Stimulated activated CD8-positive, alpha-beta memory T cell treated with anti-CD3 and anti-CD28 coated beads, Interleukin-15, amount 100 ng/mL, for 48 hours (primary cell): ENCODE data around the gene ZNF77.
"Not testable (repeated sequence)": the region's sequence is repeated elsewhere in the genome, so short reads cannot be mapped to it uniquely, and the experiment has no call there.

Source experiments
- DNase-seq, 2 donors: peaks; one replicate each; pipeline ENCODE4 v3.0.0-alpha.2; 2020; ENCODE audit warnings: low read depth in 2 of 2

ZNF77 gene

DNA sequence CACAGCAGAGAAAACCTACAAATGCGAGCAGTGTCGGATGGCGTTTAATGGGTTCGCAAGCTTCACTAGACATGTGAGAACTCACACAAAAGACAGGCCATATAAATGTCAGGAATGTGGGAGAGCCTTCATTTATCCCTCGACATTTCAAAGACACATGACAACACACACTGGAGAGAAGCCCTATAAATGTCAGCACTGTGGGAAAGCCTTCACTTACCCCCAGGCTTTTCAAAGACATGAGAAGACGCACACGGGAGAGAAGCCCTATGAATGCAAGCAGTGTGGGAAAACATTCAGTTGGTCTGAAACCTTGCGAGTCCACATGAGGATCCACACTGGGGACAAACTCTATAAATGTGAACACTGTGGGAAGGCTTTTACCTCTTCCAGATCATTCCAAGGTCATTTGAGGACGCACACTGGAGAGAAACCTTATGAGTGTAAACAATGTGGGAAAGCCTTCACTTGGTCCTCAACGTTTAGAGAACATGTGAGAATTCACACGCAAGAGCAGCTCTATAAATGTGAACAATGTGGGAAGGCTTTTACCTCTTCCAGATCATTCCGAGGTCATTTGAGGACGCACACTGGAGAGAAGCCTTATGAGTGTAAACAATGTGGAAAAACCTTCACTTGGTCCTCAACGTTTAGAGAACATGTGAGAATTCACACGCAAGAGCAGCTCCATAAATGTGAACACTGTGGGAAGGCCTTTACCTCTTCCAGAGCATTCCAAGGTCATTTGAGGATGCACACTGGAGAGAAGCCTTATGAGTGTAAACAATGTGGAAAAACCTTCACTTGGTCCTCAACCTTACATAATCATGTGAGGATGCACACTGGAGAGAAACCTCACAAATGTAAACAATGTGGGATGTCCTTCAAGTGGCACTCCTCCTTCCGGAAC is 27.2 kb downstream of the ZNF77 start:
- no peak for DNase-seq

DNA sequence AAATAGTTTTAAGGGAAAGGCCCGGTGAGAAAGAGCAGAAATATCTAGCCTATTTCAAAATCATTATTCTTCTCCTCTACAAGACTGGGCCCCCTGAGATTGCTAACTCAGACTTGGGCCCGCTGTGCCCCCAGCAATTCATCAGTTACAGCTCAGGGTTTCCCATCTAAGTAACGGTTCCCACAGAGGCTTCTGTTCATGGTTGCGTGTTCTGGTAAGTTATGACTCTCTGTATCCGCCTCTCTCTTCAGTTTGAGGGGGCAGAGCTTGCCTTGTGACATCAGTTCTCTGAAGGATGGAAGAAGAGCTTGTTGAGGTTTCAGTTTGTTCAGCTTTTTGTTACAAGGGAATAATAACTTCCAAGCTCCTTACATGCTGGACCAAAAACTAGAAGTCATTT is 32.5 kb downstream of the ZNF77 start:
- peak in 1 of 2 donors; percentile 30 for DNase-seq

DNA sequence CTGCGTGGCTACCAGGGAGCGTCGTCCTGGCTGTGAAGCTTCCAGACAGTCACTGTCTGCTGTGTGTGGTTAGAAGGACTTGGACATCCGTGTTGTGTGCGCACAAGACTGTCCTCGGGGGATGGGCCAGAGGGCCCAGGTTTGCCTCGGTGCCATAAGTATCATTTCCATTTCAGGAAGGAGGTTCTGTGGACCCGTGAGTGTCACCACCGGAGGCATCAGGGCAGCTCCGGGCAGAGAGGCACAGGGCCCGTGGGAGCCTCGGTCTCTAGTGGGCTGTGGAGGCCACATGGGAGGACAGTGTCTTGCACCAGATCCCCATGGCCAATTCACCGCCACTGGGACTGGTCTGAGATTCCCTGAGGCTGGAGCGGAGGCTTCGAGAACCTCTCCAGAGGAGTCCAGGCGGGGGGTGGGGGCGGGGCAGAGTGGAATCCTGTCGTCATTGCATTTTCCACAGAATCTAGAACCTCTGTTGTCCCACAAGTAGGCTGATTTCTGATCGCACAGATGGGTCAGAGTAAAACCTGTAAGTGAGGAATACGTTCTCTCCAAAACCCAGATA is 38.1 kb downstream of the ZNF77 start:
- no peak for DNase-seq

DNA sequence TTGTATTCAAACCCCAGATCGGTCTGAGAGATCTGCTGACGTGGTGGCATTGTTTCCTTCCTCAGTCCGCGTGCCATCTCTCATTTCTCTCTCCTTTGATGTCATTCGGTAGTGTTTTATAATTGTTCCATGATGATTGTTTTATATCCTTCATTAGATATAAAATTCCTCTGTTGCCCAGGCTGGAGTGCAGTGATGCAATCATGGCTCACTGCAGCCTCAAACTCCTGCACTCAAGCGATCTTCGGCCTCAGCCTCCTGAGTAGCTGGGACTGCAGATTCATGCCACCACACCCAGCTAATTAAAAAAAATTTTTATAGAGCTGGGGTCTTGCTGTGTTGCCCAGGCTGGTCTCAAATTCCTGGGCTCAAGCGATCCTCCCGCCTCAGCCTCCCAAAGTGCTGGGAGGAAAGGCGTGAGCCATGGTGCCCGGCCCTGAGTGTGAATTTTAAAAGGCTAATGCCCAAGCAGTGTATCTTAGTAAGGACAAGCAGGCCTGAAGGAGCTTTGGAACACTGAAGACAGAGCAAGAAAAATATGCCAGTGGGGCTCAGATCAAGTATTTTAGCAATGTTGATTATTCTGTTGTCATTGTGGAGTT is 38.8 kb downstream of the ZNF77 start:
- DNase-seq = no peak

DNA sequence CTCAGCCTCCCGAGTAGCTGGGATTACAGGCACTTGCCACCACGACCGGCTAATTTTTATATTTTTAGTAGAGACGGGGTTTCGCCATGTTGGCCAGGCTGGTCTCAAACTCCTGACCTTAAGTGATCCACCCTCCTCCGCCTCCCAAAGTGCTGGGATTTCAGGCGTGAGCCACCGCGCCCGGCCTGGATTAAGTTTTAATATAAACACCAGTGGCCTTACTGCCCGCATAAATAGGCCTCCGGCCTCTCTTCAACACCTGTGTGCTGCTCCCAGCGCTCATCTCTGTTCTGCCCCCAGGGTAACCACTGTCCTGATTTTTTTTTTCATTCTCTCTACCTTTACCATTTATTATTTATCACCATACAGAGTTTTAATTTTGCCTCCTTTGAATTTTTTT is 41.4 kb downstream of the ZNF77 start:
- DNase-seq = not testable (repeated sequence)

DNA sequence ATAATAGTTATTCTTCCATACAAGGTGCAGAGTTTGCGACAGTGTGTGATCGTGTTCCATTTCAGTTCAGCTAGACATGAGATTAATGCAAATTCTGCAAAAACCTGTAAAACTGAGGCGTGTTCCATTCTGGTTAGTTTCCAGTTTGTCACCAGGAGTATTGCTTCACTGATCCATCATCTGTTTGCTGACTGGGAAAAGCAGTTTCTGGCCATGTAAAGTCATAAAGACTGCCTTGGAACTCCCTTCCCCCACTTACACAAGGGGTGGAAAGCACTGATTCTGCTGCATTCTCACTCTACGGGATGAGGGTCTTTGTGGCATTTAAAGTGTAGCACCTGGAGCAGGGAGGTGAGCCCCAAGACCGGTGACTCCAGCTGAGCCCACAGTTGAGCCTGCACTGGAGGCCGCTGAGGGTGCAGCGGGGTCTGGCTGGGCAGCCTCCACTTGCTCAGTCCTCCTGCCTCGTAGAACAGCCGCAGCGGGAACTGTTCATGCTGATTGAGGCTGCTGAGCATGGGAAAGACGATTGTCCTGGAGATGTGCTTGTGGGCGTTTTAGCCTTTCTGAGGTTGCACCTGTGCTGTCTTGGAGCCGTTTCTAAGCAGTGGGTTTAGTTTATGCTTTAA is 42.1 kb downstream of the ZNF77 start:
- no peak for DNase-seq

DNA sequence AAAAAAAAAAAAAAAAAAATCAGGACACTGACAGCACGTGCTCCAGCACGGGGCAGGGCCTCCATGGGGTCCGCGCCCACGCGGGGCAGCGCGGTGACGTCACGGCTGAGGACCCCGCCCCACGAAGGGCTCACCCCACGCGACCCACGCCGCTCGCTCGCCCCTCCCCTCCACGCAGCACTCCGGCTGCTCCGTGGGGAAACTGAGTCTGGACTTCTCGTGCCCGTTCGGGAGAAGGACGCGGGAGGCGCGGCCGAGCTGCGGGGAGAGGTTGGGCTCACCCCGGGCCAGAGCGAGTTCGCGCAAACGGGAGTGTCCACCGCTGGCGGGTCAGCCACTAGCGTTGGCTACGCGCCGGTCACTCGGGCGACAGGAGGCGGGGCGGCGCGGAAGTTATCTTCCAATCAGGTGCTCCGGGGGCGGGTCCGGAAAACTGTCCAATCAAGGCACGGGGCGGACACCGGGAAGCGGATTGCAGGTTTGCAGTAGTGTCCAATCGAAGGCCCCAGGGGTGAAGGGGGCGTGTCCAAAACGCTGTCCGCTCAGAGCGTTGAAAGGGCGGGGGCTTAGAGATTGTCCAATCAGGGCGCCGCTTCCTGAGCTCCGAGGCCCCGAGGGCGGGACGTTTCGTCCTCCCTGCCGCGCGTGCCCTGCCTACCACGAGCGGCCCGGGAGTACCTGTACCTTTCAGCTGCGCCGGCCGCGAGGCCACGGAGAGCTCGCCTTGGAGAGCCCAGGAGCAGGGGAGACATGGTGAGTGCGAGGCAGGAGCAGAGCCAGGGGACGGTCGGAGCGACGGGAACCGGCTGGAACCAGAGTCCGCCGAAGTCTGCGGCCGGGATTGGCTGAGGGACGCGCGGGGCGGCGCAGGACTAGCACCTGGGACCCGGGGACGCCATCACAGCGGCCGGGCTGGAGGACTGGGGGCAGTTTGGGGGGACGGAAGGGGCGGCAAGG is 44.2 kb downstream of the ZNF77 start, which contains the start of gene ZNF57:
Gene ZNF57 (plus strand): TSS at position 633 of the 957 bp plus-strand sequence. CDS start 118 bp downstream, at position 751.
- peak; percentile 97 to 98 for DNase-seq

DNA sequence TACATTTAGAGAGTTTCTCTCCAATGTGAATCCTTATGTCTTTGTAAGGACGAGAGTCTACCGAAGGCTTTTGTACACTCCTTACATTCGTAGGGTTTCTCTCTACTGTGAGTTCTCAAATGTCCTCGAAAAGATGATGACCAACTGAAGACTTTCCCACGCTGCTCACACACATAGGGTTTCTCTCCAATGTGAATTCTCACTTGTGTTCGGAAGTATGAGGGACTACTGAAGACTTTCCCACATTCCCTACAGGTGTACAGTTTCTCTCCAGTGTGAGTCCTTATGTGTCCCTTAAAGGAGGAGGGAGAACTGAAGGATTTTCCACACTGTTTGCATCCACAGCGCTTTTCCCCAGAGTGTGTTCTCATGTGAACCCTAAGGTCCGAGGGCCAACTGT is 48.1 kb downstream of the ZNF77 start:
- DNase-seq = no peak

DNA sequence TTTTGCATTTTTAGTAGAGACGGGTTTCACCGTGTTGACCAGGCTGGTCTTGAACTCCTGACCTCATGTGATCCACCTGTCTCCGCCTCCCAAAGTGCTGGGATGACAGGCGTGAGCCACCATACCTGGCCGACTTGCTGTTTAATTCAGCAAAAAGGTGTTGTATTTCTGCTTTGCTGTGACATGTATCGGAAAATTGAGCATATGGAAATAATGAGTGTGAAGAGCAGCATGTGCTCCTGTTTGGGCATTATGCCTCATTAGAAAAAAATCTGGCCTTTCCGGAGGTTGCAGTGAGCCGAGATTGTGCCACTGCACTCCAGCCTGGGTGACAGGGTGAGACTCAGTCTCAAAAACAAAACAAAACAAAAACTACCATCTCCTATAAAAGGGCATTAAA is 54.2 kb downstream of the ZNF77 start:
- not testable (repeated sequence) for DNase-seq

DNA sequence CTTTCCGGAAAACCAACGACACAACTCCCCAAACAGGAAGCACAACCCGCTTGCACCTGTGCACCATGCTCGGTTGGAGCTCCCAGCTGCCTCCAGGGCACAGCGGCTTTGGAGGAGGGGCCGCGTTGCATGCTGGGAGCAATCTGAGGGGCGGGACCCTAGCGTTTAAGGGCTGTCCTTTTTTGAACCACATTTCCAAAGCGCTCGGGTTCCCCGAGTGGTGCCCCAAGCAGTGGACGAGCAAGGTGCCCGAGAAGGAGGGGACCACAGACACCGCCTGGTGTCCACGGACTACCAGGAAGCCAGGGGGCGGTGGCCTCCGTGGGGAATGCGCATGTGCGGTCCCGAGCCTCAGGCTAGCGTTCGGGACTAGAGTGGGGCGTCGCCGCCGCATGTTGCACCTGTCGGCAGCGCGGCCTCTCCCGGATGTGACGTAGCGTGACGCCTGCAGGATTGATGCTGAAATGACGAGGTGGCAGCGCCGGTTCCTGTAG is 56.0 kb downstream of the ZNF77 start:
- peak in 1 of 2 donors; percentile 51 for DNase-seq

DNA sequence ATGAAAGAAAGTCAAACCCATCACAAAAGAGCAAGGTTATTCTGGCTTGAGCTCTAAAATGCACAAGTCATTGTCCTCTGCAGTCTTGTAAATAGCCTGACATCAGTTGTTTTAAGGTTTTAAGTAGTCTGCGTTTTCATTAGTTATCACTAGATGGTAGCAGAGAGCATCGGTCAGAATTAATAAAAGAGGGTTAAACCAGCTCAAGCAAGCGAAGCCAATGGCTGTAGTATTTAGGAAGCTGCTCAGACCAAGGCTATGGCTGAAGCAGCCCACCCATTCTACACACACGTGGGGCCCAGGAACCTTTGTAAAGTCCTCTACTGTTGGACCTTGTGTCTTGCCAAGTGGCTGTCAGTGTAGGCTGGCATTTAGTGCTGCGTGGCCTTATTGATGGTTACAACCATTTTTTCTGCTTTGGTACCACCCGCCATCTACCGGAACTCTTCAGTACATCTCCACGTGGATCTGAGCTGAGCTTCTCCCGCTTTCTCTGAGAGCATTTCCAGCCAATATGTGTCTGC is 57.3 kb downstream of the ZNF77 start:
- DNase-seq = no peak

DNA sequence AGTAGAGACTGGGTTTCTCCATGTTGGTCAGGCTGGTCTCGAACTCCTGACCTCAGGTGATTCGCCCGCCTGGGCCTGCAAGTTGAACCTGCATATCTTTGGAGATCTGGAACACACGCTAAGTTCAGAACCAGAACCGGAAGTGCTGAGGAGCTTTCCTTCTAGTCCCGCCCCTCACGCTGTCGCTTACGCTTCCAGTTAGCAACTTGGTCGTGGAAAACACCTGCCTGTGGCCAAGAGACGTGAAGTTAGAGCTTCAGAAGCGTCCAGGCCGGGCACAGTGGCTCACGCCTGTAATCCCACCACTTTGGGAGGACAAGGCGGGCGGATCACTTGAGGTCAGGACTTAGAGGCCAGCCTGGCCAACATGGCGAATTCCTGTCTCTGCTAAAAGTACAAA is 59.0 kb downstream of the ZNF77 start:
- no peak for DNase-seq

DNA sequence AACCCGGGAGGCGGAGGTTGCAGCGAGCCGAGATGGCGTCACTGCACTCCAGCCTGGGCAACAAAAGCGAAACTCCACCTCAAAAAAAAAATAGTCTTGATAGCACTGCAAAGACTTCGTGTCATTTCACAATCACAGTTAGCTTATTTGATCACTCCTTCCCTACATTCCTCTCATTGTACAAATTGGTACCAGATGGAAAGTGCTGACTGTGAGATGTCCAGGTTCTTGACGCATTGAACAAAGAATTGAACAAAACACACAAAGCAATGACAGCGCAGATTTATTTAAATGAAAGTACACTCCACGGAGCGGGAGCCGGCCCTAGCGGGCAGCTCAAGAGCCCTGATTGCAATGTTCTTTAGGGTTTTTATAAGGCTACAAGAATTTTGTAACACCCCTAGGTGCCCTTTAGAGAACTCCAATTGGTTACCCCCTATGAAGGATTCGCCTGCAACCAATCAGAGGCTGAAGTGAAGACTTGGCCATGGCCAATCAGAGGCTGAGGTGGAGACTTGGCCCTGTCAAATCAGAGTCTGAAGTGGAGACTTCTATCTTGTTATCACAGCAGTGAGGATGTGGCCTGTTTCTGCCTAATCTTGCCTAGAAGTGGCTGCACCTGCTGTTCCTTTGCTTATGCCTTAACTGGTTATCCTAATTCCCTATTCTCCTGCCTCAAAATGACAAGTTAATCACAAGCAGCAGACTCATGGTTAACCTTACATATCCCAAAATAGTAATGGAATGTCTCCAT is 60.9 kb downstream of the ZNF77 start:
- DNase-seq = no peak
